NCI-H2171 (cell line): ENCODE measurements around the gene PTPN2.
"Not testable (repeated sequence)": the region's sequence is repeated elsewhere in the genome, so short reads cannot be mapped to it uniquely, and the experiment has no call there.

ENCODE experiments used
- DNase-seq: peaks from one replicate; lab custom pipeline; 2025; lab: John Stamatoyannopoulos, UW

PTPN2 gene

DNA sequence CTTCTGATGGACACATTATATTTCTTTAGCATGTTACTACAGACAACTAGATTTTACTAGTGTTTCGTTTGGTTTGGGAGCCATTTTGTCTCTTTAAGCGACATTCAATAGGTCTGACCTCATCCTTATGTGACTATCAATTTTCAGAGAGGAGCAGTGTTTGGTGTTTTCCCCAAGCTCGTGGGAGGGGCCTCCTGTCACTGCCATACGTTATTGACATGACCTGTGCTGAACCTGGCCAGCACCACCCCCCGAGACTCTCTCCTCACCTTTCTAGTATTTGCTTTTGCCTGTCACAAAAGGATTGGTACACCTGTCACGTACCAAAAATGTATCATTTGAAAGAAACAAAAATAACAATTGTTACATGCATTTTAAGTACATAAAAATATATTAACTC lies 111.9 kb downstream of the PTPN2 start:
- DNase-seq: no peak

DNA sequence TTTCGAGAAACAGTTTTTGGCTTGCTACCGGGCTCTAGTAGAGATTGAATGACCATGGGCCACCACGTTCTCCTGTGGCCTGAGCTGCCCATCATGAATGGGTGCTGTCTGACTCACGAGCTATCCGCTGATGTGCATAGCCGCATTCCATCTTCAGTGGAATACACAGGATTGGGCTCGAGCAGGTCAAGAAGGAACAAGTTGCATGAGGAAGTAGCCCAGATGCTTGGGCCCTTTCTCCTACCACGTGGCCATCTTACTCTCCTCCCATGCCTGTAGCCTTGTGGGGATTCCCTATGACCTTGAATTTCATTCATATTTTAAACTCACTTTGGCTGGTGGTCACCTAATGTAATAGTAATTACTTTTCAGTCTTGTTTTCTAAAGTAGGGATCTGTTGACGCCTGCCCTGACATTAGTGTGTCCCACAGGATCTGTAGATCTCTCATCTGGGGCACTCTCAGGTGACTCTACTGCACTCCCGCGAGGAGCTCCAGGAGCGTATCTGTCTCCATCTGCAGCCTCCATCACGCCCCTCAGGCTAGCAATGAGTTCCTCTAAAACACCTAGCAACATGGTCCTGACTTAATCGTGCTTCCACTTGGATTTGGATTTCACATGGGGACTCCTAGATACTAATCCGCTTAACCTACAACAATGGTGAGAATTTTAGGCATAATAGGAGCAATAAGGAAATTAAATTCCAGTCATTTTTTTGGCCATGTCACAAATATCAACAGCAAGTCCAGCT lies 113.4 kb downstream of the PTPN2 start:
- no peak for DNase-seq

GRCh38 chr18:12769644-12770440 lies 114.2 kb downstream of the PTPN2 start:
- no peak for DNase-seq

GRCh38 chr18:12769136-12769535 lies 114.9 kb downstream of the PTPN2 start:
- no peak for DNase-seq

DNA sequence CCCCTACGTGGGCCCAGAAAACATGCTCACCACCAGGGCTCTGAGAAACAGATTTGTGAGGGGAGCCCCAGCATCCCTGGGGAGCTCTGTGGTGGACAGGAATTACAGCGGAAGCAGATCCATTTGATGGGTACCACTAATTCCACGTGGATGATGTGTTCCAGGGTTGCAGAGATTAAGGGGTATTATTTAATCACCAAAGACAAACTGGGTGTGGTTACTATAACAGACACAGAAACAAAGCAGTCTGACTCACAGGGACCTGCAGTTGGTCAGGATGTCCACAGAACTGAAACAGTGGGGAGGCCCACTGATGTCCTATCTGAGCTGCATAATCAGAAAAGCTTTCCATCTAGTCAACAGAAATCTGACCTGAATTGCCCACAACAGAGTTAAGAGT lies 115.4 kb downstream of the PTPN2 start:
- DNase-seq: no peak

DNA sequence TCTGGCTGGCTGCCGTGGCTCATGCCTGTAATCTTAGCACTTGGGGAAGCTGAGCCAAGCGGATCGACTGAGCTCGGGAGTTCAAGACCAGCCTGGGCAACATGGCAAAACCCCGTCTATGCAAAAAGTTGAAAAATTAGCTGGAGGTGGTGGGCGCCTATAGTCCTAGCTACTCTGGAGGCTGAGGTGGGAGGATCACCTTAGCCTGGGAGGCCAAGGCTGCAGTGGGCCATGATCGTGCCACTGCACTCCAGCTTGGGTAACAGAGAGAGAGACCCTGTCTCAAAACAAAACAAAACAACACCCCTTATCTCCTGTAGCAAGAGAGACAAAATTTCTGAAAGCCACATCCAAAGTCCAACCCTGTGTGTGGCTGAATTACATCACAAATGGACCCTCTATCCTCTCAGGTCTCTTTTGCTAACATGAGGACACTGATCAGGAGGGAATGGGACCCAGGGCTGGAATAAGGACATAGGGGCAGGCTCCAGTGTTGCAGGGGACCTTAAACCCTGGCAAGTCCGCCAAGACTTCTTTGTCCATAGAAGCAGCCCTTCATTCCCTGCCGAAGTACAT lies 116.4 kb downstream of the PTPN2 start:
- DNase-seq: no peak

DNA sequence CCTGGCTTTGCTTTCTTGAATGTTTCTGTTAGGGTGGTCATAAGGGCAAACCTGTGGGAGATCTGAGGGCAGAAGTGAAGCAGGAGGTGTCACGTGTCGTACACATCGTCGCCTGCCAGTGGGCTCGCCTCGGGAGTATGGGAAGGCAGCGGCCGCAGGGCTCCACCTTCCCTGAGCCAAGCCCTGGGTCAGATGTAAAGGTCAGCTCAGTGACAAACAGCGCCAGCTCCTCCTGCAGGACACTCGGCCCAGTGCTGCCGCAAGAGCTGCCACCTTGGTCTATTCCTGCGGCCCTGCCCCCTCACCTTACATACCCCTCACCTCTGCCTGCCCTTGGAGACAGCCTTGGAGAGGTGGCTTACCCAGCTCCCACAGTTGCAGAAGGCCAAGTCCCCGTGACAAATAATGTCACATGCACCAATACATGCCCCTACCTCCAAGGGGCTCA lies 117.0 kb downstream of the PTPN2 start:
- DNase-seq: no peak

DNA sequence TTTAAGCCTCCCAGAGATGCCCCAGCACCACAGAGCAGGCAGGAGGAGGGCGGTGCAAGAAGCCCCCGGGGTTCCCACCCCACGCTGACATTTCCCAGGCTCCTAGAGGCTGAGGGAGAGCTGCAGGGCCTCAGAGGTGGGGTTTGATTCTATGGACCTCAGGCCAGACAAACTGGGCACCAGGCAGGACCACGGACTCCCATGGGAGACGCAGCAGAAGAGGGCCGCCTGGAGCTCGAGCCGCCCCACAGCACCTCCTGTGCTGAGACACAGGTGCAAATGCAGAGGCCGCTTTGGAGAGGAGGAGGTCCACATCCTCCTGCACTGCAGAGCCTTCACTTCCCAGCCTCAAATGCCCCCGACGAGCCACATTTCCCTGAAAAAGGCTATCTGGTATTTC lies 118.5 kb downstream of the PTPN2 start:
- no peak for DNase-seq

GRCh38 chr18:12765126-12765525 lies 118.9 kb downstream of the PTPN2 start:
- DNase-seq: no peak

- DNase-seq: not testable (repeated sequence)
Observed at GRCh38 chr18:12758566-12758965, 125.5 kb downstream of the PTPN2 start.

DNA sequence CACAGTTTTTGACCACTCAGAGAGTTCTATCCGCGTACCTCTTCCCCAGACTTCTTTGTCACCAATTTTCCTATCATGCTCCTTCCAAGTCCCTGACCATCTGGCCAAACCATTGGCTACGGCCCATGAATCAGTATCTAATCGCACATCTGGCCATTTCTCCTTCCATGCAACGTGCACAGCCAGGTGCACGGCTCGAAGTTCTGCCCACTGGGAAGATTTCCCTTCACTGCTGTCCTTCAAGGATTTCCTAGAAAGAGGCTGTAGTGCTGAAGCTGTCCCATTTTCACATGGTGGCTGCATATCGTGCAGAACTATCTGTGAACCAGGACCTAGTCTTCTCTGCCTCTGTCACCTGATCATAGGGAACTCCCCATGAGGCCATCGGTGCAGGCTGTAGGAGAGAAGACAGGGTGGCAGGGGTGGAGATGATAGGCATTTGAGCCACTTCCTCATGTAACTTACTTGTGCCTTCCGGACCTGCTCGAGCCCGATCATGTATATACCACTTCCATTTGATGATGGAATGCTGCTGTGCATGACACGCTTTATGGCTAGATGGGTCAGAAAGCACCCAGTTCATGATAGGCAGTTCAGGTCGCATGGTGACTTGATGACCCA lies 127.3 kb downstream of the PTPN2 start:
- DNase-seq: not testable (repeated sequence)

- DNase-seq: not testable (repeated sequence)
Observed at GRCh38 chr18:12755606-12756005, 128.4 kb downstream of the PTPN2 start.

DNA sequence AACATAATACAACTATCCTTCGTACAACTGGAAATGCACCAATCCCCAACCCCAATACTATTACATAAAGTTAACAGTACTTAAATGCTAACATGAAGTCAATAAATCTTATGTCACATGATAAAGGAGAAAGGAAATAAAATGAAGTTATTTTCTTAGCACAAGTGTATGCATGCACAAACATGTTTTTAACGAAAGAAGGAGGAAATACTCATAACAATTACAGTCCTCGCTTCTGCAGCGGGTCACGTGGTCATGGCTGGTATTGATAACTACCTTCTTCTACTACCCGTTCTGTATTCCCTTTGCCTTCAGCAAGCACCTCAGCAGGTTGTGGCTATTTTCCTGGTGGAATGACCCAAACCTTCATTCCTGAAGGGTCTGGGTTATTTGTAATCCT lies 129.5 kb downstream of the PTPN2 start:
- no peak for DNase-seq

DNA sequence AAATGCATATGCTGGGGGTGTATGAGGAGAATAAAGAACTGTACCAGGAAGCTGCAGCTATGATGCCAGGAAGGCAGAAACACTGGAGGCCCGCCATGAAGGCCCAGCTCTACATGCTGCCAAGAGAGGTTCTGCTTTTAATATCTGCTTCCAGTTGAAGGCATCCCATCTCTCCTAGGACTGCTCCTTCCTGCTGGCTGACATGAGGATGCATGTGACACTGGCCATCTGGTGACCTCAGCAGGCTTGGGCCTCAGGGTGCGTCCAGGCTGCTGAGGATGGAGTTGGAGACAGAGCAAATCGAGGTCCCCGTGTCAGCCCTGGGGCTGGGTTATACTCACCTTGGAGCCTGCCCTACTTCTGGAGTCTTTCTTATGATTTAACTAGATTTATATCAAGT lies 132.1 kb downstream of the PTPN2 start:
- DNase-seq: no peak

DNA sequence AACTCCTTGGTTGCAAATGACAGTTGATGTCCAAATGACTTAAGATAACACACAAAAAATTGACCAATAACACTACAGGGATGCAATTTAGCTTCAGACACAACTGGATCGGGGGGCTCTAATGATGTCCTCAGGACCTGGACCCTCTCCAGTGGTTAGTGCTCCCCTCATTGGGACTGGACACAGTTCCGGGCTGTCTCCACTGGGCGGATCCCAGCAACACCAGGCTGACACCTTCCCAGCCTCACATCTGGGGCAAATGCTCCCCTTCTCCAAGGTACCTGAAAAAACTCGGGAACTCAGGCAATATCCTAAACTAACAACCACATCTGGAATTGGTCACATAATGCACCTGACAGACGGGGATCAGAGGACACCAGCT lies 132.5 kb downstream of the PTPN2 start:
- DNase-seq: no peak

DNA sequence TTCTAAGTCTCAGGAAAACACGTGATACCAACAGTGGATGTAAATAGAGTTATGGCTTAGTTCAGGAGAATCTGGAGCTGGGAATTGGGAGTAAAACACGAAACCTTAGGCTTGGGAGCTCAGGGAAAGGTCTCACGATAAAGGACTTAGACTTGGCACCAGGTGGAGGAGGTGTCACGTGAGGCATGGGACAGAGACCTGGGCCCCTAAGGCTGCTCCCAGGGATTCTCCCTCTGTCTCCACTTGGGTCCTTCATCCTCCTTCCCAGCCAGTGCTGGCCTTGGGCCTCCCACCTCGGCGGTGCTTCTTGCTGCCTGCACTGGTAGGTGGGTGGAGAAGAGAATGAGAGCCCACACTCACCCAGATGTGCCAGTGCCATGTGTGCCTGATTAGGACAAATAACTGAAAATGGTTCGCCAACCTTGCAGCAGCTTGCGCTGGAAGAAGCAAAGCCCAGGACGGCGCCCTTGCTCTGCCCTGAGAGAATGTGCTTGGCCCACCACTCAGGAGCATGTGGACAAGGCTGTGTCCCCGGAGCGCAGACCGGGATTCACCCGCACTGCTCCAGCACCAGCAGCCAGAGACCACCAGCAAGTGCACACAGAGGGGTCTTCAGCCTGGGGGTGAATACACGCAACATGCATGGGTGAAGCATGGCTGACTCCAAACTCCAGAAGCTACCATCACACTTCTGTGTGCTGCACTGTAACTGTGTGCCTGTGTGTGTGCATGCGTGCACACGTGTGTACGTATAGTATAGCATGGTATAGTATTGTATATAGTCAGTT lies 133.1 kb downstream of the PTPN2 start:
- DNase-seq: no peak

DNA sequence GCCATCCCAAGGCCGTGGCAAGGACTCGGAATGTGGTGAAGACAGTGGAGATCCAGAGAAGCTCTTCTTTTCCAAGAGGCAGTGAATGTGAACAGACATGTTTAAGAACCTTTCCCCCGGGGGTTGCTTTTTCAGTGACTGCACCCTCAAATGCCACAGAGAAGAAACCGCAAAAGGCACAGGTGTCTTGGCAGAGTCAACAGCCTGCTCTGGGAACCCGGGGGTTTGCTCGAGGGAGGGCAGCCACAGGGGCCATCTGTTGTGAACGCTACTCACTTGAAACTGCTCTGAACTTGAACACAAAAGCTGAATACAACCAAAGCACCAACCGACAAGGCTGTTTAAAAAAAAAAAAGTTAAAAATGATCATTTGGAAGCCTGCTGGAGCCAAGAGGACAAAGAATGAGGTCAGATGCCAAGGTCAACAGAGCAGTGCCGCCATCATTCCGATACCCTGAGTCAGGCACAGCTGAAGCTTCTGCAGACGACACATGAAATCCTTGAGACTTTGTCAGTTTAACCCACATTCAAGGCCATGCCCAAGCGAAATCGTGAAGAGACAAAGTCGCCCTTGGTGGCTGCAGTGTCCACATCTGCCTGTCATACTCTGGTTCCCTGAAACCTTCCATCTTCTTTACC lies 133.8 kb downstream of the PTPN2 start:
- DNase-seq: peak; percentile 95

GRCh38 chr18:12749121-12749520 lies 134.9 kb downstream of the PTPN2 start:
- no peak for DNase-seq

- DNase-seq: no peak
Observed at GRCh38 chr18:12748671-12749070, 135.4 kb downstream of the PTPN2 start.

DNA sequence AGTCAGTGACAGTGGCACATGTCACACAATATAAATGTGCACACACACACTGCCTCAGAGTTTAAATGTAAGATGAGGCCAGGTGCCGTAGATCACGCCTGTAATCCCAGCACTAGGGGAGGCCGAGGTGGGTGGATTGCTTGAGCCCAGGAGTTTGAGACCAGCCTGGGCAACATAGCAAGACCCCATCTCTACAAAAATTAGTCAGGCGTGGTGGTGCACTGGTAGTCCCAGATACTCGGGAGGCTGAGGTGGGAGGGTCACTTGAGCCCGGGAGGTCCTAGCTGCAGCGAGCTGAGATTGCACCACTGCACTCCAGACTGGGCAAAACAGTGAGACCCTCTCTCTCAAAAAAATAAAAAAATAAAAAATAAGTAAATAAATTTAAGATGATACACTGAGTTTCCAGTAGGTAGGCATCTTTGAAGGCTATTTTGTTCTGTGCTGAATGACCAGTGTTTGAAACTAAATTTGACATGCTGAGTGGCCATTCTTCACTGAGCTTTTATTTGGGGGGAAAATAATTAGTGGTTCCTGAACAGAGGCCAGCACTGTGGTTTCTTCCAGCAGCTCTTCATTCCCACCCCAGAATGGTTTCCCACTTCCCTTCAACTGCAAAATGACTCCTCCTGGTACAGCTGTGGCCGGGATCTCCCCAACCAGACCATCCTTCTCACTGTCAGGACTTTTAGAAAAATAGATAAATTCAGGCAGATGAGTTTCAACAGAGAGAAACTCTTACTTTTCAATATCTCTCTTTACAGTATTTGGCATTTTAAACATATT lies 136.3 kb downstream of the PTPN2 start:
- no peak for DNase-seq
